SK-N-SH (cell line): ENCODE measurements around the gene ENOX1.

ENCODE experiments used
- CTCF ChIP-seq: fragments of 200-600 bp; sonication (generic); IDR thresholded peaks from 2 replicates; pipeline ENCODE4 v1.6.1; 2017; ENCODE audit warnings: antibody characterized with exemption, mild to moderate bottlenecking, moderate library complexity
- EZH2phosphoT487 ChIP-seq: fragments of 200-600 bp; sonication (generic); IDR thresholded peaks from 2 replicates; pipeline ENCODE4 v1.6.1; 2017; ENCODE audit warnings: low read depth, mixed run types, mild to moderate bottlenecking, antibody characterized with exemption, moderate library complexity, borderline replicate concordance
- TAF1 ChIP-seq: IDR thresholded peaks from 2 replicates; pipeline ENCODE4 v1.6.1; 2012; ENCODE audit warnings: low read depth, mild to moderate bottlenecking, low read length, moderate library complexity, borderline replicate concordance

- TF ChIP-seq CTCF (no peak), EZH2phosphoT487 (no peak), TAF1 (no peak)
Measured at GRCh38 chr13:43316281-43316680, 470.5 kb downstream of the ENOX1 start.
